Measurements from ENCODE around the gene PTPN20.

PTPN20 gene

DNA sequence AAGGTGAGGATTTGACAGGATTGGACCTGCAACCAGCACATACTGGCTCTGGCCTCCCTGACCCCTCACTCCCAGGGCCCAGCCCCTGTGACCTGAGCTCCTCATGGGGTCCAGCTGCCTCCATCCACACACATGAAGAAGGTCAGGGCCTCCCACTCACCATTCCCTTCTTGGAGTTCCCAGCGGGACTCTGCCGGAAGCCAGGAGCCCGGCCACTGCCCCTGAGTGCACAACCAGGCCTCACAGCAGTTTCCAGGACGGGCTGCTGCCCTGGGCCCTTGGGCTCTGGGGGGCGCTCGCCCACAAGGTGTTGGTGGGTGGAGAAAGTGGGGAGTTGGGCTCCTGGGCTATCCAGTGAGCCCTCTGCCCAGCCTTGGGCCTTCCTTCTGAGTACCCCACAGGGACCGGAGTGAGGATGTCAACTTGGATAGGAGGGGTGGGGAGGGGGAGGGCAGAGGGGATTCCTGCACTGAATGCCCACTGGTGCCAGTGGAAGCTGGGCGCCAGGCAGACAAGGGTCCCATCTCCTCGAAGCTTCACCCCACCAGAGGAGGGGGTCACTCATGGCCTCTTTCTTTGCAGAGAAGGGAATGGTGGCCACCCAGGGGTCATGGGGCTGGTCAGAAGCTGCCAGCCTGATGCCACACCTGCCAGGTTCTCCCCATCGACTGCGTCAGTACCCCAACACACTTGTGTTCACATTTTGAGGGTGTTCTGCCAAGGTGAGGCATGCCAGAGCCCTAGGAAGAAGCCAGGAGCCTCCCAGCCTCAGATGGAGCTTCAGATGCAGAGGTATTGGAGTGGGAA, 115.3 kb downstream of the PTPN20 start:
- TF ChIP-seq GATA1 (IDR thresholded peaks at IDR 0.05; ENCODE audit: low read depth, low read length) (no peak), POLR2A (IDR thresholded peaks at IDR 0.05; ENCODE audit: low read length) (no peak)
- no peak for DNase-seq

DNA sequence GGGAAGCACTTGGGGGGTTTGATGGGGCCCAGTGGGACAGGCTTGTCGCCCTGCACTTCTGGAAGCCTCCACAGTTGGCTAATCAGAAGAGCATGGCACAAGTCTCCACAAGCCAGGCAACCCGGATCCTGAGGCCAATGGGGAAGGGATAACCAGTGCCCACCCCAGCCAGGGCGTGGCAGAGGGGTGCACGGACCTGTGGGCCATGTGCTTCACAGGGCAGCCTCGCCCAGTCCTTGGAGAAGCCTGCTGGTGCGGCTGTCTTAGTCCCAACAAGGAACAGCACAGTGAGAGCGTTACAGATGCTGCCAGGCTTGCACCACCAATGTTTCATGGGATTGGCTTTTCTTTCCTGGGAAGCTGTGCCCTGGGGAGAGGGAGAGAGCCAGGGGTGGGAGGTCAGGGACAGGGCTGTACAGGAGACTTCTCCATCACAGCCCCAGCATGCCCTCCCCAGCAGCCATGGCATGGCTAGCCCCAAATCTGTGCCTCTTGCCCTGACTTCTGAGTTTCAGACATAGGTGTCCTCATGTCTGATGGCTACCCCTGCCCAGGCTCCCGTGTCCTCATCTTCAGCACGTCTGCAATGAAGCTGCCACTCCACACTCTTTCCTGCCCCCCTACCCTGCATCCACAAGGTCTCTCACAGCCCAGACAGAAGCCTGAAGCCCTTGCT, 116.0 kb downstream of the PTPN20 start:
- TF ChIP-seq POLR2A (IDR thresholded peaks at IDR 0.05; ENCODE audit: low read length) = no peak
- no peak for TF ChIP-seq GATA1 (IDR thresholded peaks at IDR 0.05; ENCODE audit: low read depth, low read length)
- no peak for DNase-seq

DNA sequence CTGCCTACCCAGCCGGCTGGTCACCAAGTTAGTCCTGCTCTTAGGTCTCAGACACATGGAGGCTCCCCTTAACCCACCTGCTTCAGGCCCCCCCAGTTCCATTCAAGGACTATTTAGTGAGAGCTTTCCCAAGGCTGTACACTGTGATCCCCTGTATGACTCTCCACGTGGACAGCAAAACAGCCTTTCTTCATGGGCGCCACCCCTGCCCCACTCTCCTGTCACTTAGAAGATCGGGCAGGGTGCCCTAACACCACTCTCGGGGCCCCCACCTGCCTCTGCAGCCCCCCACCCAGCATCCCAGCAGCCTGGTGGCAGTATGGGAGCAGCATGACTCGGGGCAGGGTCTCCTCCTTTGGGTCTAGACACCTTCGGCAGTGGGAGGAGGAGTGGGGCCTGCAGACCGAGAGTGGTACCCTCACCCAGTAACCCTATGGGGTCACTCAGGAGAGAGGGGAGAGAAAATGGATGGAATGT, 116.6 kb downstream of the PTPN20 start:
- no peak for DNase-seq
- TF ChIP-seq GATA1 (IDR thresholded peaks at IDR 0.05; ENCODE audit: low read depth, low read length) = no peak

DNA sequence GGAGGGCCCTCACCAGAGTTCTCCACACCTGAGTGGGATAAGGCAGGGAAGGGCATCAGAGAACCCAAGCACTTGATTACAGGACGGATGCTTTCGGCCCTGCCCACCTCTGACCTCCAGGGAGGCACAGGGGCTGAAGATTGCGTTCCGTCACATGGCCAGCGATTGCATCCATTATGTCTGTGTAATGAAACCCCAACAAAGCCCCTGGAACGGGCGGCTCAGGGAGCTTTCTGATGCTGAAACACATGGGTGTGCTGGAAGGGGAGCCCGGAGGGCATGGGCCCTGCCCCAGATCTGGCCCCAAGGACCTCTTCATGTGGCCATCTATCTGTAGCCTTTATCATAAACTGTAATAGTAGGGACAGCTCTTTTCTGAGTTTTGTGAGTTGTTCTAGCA, 117.2 kb downstream of the PTPN20 start:
- TF ChIP-seq GATA1 (IDR thresholded peaks at IDR 0.05; ENCODE audit: low read depth, low read length) (no peak), POLR2A (IDR thresholded peaks at IDR 0.05; ENCODE audit: low read length) (no peak)
- DNase-seq = no peak

DNA sequence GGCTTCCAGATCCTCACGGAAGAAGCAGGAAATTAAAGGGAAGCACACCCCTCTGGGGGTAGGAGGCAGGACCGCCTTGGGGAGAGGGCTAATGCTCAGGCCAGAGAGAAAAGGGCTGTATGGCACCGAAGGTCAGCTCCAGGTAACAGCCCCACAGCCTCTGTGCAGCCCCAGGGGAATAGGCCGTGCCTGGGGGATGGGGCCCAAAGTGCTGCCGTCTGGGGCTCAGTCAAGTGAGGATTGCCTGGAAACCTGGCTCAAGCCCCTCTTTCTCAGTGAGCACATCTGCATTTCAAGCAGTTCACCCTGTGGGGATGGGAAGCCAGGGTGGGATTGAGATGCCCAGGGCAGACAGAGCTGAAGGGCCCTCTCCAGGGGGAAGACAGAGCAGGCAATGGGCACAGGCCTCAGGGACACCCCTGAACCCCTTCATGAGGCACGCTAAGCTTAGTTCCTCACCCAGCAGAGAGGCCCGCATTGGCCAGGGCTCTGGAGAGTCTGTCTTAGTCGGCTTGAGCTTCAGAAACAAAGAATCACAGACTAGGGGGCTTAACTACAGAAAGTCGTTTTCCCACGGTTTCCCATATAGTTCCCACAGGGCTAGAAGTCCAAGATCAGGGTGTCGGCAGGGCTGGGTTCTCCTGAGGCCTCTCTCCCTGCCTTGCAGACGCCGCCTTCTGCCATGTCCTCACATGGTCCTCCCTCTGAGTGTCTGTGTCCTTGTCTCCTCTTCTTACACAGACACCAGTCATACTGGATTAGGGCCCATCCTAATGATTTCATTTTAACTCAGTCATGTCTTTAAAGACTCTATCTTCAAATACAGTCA, 118.2 kb downstream of the PTPN20 start:
- TF ChIP-seq POLR2A (IDR thresholded peaks at IDR 0.05; ENCODE audit: low read length) (no peak), GATA1 (IDR thresholded peaks at IDR 0.05; ENCODE audit: low read depth, low read length) (no peak)
- no peak for DNase-seq

DNA sequence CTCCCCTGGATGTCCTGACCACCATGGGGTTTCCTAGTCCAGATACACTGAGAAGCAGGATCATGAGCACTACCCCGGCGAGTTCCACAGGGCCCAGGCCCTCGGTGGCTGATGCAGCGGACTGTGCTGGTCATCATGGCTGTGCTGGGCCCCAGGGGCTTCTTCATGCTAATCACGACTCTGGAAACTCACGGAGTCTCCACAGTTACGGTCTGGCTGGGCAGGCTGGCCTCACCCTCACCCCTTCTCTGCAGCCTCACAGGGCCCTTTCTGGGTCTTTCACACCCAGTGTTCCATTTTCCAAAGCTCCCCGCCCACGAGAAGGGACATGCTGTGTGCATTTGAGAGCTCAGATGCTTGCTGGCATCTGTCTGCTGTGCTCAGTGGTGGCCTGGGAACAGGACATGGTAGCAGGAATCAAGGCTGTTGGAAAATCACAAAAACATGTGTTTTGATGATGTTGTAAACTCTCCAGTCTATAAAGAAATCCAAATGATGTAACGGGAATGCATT, 119.0 kb downstream of the PTPN20 start:
- no peak for DNase-seq

DNA sequence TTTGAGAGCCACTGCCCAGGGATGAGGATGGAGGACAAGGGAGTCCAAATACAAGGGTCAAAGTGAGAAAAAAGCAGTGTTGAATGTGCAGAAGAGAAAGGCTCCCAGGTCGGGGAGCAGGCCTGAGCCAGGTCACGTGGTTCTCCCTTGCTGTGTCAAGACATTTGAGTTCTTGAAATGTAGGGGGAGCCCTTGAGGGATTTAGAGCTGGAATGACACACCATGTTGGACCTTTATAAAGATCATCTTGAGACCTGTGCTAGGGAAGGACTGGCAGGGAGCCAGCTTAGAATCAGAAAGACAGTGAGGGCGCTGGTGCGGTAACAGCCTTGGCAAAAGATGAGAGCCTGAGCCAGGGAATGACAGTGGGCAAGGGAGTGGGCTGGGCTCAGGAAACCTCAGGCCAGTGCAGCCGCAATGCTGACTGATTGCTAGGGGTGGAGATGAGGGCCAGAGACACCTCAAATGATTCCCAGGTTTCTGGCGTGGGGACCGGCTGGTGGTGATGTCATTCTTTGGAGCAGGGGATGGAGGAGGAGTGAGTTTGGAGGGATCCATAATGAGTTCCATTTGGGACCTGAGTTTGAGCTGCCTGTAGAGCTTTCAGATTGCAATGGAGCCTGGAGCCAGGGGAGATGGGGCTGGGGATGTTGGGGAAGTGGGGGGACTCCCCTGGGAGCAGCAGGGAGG, 120.1 kb downstream of the PTPN20 start:
- no peak for TF ChIP-seq POLR2A (IDR thresholded peaks at IDR 0.05; ENCODE audit: low read length)
- DNase-seq = peak in 1 of 2 experiments; percentile 8

More for the DNA sequence above, 119.0 kb downstream of the PTPN20 start:
- TF ChIP-seq GATA1 (IDR thresholded peaks at IDR 0.05; ENCODE audit: low read depth, low read length) = no peak

DNA sequence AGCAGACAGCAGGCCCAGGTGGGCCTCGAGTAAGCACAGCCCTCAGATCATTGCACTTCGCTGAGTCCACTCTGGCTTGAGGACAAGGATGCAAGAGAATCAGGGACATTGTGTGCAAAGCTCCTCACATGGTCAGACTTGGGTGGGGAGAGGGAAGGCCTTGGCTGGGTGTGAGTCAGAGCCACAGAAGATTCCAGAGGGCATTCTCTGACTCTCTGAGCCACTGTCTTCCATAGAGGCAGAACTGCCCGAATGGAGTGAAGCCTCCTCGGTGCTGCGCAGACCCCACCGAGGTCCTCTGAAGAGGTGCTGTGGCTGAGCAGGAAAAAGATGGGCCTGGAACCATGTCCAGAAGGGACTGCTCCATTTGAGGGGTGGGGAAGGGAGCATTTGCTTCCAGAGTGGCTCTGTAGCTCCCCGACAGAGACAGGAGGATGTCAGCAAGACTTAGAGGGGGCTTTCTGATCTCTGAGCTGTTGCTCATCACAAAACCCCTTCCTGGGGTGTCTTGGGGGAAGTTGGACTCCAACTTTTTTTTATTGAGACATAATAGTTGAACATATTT, 120.8 kb downstream of the PTPN20 start:
- TF ChIP-seq POLR2A (IDR thresholded peaks at IDR 0.05; ENCODE audit: low read length) (no peak), GATA1 (IDR thresholded peaks at IDR 0.05; ENCODE audit: low read depth, low read length) (no peak)
- no peak for DNase-seq

DNA sequence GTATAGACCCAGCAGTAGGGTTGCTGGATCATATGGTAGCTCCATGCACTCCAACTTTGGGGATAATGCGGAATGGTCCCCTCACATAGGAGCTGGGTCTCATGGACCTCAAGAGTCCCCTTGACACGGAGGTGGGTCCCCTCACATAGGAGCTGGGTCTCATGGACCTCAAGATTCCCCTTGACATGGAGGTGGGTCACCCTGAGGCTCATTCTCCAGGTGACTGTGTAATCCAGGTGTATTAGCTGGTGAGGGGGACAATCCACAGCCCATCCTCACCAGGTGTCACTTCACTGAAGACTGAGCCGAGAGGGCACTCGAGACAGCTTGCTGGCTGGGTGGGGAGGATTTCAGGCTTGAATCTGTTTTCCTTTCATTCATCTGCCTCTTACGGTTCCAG, 121.9 kb downstream of the PTPN20 start:
- TF ChIP-seq GATA1 (IDR thresholded peaks at IDR 0.05; ENCODE audit: low read depth, low read length) (no peak), POLR2A (IDR thresholded peaks at IDR 0.05; ENCODE audit: low read length) (no peak)
- no peak for DNase-seq

DNA sequence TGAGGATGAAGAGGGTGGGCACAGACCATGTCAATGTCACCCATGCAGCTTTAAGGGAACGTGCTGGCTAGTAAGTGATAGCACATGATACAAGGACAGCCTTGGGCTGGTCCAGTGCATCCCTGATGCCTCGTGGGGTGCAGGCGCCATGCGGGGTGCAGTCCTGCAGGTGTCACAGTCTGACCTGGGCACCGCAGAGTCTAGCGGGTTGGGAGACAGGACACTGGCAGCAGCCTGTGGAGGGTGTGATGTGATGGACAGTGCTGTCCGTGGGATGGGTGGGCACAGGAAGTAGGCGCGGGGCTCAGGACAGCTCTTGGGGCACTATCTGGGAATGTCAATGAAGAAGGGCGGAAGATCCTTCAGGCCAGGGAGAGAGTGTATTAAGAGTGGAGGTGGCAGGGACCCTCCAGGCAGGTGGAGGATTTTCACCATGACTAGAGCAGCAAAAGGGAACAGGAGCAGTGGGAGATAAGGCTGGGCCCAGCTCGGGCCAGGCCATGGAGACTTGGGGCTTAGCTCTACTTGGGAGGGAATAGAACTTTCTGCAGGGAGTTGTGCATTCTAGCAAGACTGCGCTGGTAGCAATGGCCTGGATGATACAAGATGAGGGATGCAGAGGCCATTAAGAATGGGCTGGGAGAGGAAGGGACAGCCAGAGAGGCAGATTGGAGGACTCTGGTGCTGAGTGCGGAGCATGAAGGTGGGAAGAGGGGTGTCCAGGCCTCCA, 122.5 kb downstream of the PTPN20 start:
- no peak for TF ChIP-seq POLR2A (IDR thresholded peaks at IDR 0.05; ENCODE audit: low read length)
- TF ChIP-seq GATA1 (IDR thresholded peaks at IDR 0.05; ENCODE audit: low read depth, low read length) = no peak
- no peak for DNase-seq

DNA sequence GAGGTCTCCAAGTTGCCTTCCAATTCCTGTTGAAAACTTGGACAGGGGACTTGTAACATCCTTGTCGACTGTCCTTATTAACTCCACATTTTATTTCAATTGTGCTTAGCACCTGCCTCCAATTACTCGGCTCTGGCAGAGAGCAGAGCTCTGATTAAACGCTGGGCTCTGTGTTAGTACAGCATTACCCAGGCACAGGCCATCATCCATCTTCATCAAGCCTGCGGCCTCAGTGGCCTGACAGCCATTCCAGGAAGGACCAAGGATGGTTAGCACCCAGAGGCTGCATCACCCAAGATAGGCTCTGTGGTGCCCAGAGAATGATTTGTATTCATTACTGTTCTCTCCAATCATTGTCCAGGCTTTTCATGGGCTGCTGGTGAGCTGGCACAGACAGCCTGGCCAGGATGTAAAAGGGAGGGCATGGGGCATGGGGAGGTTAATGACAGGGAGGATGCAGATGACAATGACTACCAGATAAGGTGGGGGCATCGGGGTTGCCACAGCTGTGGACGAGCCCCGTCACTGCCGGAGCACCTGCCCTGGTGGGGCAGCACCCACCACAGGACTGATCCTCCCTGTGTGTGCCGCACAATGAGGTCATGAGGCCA, 123.3 kb downstream of the PTPN20 start:
- TF ChIP-seq POLR2A (IDR thresholded peaks at IDR 0.05; ENCODE audit: low read length) = no peak
- TF ChIP-seq GATA1 (IDR thresholded peaks at IDR 0.05; ENCODE audit: low read depth, low read length) = no peak
- no peak for DNase-seq

DNA sequence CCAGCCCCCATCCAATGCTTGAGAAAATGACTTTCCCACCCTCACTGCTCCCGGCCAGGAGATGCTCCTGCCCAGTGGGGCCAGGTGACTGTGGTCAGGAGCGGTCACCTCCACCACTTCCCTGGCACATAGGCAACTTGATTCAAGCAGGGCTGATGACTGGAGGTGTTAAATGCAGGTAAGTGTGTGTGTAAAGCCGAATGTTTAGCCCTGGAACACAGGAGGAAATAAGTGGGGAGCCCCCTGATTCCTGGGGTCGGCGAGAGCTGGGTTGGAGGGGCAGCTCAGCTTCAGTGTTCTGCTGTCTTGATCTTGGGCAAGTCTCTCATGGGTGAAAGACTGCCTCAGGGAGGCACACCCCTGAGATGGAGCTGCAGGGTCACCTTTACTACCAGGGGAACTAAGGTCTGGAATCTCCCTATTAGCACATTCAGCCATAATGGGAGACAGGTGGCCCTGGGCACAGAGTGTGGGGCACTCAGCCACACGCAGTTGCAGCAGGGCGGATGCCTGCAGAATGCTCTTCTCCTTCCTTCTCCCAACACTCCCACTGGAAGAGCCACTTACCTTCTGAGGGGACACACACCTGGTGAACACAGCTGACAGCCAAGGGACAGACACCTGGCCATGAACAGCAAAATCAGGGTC, 124.1 kb downstream of the PTPN20 start:
- TF ChIP-seq GATA1 (IDR thresholded peaks at IDR 0.05; ENCODE audit: low read depth, low read length) (no peak), POLR2A (IDR thresholded peaks at IDR 0.05; ENCODE audit: low read length) (no peak)
- DNase-seq = no peak

Data from erythroblast (primary cell).